Upper lobe of left lung (tissue), 6 donors: ENCODE data around the gene WDR41. TPM values are rescaled to one million over a fixed set of nuclear protein-coding genes. Genes with fewer than 3 reads are reported as not detected.
"Not testable (repeated sequence)": the region's sequence is repeated elsewhere in the genome, so short reads cannot be mapped to it uniquely, and the experiment has no call there.

Source experiments
- ATAC-seq, 2 donors: fragments of 200-7000 bp; cut with Tn5 transposase; one replicate each; pipeline ENCODE4 v1.9.1; 2022; ENCODE audit warnings: mild to moderate bottlenecking in 2 of 2, moderate library complexity in 2 of 2; ENCODE audit not compliant: low FRiP score in 2 of 2
- DNase-seq, 2 donors: peaks; one replicate each; pipeline ENCODE4 v3.0.0-alpha.2; 2019 to 2020
- H3K27ac ChIP-seq, 4 donors: fragments of 200-600 bp; sonication (generic); one replicate each; pipeline ENCODE4 v1.5.1; 2016 to 2019
- H3K27me3 ChIP-seq, 4 donors: fragments of 200-600 bp; sonication (generic); one replicate each; pipeline ENCODE4 v1.5.1; 2017 to 2019
- H3K36me3 ChIP-seq, 4 donors: fragments of 200-600 bp; sonication (generic); one replicate each; pipeline ENCODE4 v1.5.1; 2016 to 2019
- H3K4me1 ChIP-seq, 4 donors: fragments of 200-600 bp; sonication (generic); one replicate each; pipeline ENCODE4 v1.5.1; 2018 to 2019
- H3K4me3 ChIP-seq, 4 donors: fragments of 200-600 bp; sonication (generic); one replicate each; pipeline ENCODE4 v1.5.1; 2017 to 2019; ENCODE audit warnings: mild to moderate bottlenecking in 2 of 4, moderate library complexity in 1 of 4
- H3K9me3 ChIP-seq, 4 donors: fragments of 200-600 bp; sonication (generic); one replicate each; pipeline ENCODE4 v1.5.1; 2018 to 2019
- CTCF ChIP-seq, 6 experiments: fragments of 450-650 bp in 4 of 6; fragments of 200-600 bp in 2 of 6; sonication (generic) in 2 of 6; IDR thresholded peaks; one replicate each; pipeline ENCODE4 v1.5.1; 2016 to 2019; ENCODE audit warnings: antibody characterized with exemption in 6 of 6
- EP300 ChIP-seq, 4 donors: sonication (generic); formaldehyde crosslinking; IDR thresholded peaks; one replicate each; pipeline ENCODE4 v1.5.1; 2017; ENCODE audit warnings: antibody characterized with exemption in 4 of 4, control low read depth in 2 of 4
- POLR2A ChIP-seq, 4 donors: fragments of 450-650 bp; IDR thresholded peaks; one replicate each; pipeline ENCODE4 v1.5.1; 2016 to 2017; ENCODE audit warnings: antibody characterized with exemption in 4 of 4, mild to moderate bottlenecking in 2 of 4
- POLR2AphosphoS5 ChIP-seq, 2 donors: sonication (generic); formaldehyde crosslinking; IDR thresholded peaks; one replicate each; pipeline ENCODE4 v1.5.1; 2017; ENCODE audit warnings: antibody characterized with exemption in 2 of 2
- WGBS, 2 donors: methylation state at CpG; one replicate each; pipeline ENCODE4 v1.1.5; 2017 to 2018; 5-methylcytosine and 5-hydroxymethylcytosine counted together
- total RNA-seq, 6 donors: library from RNA; depleted of rRNA in 4 of 6; stranded (reverse); fragments of >200 nt in 4 of 6; gene quantifications; one replicate each; pipeline versions ENCODE4 v1.1.0 to v1.2.1, GENCODE V29; 2016 to 2021
- donor health status: DM: no; HTN: no; CAD: no; lungs with moderate emphysema.
- donor health status: DM: no; HTN: yes; CAD: no; lungs with severe emphysema.

WDR41 gene
- total RNA-seq, 6 donors from 2014 or later = 13.9 to 69.9 (median 36.6) TPM

GRCh38 chr5:77499973-77500372 lies 7.9 kb upstream of the WDR41 start:
- 96 to 100% methylated on average over 2 of the region's 2 CpGs for WGBS, 2 donors
- no peaks in the 10 kb centered on the region for H3K4me1 ChIP-seq
- H3K9me3 ChIP-seq = no peaks in the 10 kb centered on the region
- no peak for ATAC-seq
- TF ChIP-seq EP300 (IDR thresholded peaks at IDR 0.05) = no peak
- TF ChIP-seq CTCF (IDR thresholded peaks at IDR 0.05) = no peak
- no peak for TF ChIP-seq POLR2A (IDR thresholded peaks at IDR 0.05)
- TF ChIP-seq POLR2AphosphoS5 (IDR thresholded peaks at IDR 0.05) = no peak
- no peak overlapping the region for H3K4me3 ChIP-seq
- H3K27ac ChIP-seq = no peak overlapping the region
- H3K27me3 ChIP-seq = no peaks in the 10 kb centered on the region
- H3K36me3 ChIP-seq = no peaks in the 10 kb centered on the region
- no peak for DNase-seq

- WGBS, 2 donors = 55 to 63% methylated on average over 3 of the region's 3 CpGs
- DNase-seq = no peak
- Histone ChIP-seq H3K36me3 (no peaks in the 10 kb centered on the region), H3K9me3 (no peaks in the 10 kb centered on the region), H3K27me3 (no peaks in the 10 kb centered on the region), H3K27ac (no peak overlapping the region), H3K4me3 (no peak overlapping the region), H3K4me1 (no peaks in the 10 kb centered on the region)
- ATAC-seq = no peak
- TF ChIP-seq POLR2AphosphoS5 (IDR thresholded peaks at IDR 0.05) = no peak
- no peak for TF ChIP-seq EP300 (IDR thresholded peaks at IDR 0.05)
- no peak for TF ChIP-seq CTCF (IDR thresholded peaks at IDR 0.05)
- no peak for TF ChIP-seq POLR2A (IDR thresholded peaks at IDR 0.05)
These were observed 7.3 kb upstream of the WDR41 start for GRCh38 chr5:77499441-77499840.

DNA sequence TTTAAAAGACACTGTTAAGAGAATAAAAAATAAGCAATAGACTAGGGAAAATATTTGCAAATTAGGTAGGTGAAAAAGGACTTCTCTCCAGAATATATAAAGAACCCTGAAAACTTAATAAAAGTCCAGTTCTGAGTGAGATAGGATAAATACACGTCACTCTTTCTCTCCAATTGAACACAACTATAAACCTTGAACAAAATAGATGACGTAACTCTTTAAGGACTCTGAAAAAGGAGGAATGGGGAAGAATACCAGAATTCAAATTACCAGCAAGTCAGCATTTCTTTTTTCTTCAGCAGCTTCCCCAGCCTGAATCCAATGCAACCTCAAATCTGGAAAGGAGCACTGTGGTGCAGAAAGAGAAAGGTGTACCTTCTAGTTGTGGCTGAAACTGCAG lies 6.8 kb upstream of the WDR41 start:
- Histone ChIP-seq H3K27ac (no peak overlapping the region), H3K4me3 (no peak overlapping the region), H3K4me1 (no peaks in the 10 kb centered on the region), H3K27me3 (no peaks in the 10 kb centered on the region), H3K36me3 (no peaks in the 10 kb centered on the region), H3K9me3 (no peaks in the 10 kb centered on the region)
- 84 to 90% methylated on average over 2 of the region's 2 CpGs for WGBS, 2 donors
- DNase-seq = no peak
- no peak for ATAC-seq
- TF ChIP-seq CTCF (IDR thresholded peaks at IDR 0.05) (no peak), POLR2A (IDR thresholded peaks at IDR 0.05) (no peak), EP300 (IDR thresholded peaks at IDR 0.05) (no peak), POLR2AphosphoS5 (IDR thresholded peaks at IDR 0.05) (no peak)

- no peak overlapping the region for H3K4me3 ChIP-seq
- no peaks in the 10 kb centered on the region for H3K9me3 ChIP-seq
- no peaks in the 10 kb centered on the region for H3K36me3 ChIP-seq
- WGBS, 2 donors = 94 to 98% methylated on average over 3 of the region's 3 CpGs
- ATAC-seq (no peak), DNase-seq (no peak)
- TF ChIP-seq CTCF (IDR thresholded peaks at IDR 0.05) (no peak), EP300 (IDR thresholded peaks at IDR 0.05) (no peak), POLR2A (IDR thresholded peaks at IDR 0.05) (no peak), POLR2AphosphoS5 (IDR thresholded peaks at IDR 0.05) (no peak)
- no peak overlapping the region for H3K27ac ChIP-seq
- H3K4me1 ChIP-seq = peaks cover 0 to 14% (median 0%) of the 10 kb centered on the region in 4 donors
- no peaks in the 10 kb centered on the region for H3K27me3 ChIP-seq
These were observed 2.8 kb upstream of the WDR41 start for GRCh38 chr5:77494935-77495334.

GRCh38 chr5:77492653-77493000 lies 511 bp upstream of the WDR41 start:
- ATAC-seq = no peak

DNA sequence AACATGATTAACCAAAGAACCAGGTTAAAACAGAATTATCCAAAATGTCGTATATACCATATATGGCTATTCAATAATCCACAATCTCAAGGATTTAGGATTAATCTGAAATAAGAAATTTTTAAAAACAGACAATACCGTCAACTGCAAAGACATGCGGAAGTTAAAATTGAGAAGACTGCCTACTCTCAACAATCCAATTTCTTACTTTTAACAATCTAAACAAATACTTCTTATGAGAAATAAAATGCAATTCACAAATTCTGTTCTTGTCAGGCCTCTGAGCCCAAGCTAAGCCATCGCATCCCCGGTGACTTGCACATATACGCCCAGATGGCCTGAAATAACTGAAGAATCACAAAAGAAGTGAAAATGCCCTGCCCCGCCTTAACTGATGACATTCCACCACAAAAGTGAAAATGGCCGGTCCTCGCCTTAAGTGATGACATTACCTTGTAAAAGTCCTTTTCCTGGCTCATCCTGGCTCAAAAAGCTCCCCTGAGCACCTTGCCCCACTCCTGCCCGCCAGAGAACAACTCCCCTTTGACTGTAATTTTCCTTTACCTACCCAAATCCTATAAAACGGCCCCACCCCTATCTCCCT lies 1.3 kb downstream of the WDR41 start:
- not testable (repeated sequence) for H3K27me3 ChIP-seq, ATAC-seq, H3K36me3 ChIP-seq, DNase-seq, H3K9me3 ChIP-seq
- Histone ChIP-seq H3K27ac (peak overlapping the region; percentile 88 to 99 (median 97)), H3K4me1 (peaks cover 0 to 14% (median 5%) of the 10 kb centered on the region in 4 donors), H3K4me3 (peak overlapping the region; percentile 77 to 99 (median 83))
- WGBS, 2 donors = 43 to 47% methylated on average over 11 of the region's 11 CpGs

More at GRCh38 chr5:77492653-77493000, 511 bp upstream of the WDR41 start:
- Histone ChIP-seq H3K4me1 (peaks cover 0 to 14% (median 2%) of the 10 kb centered on the region in 4 donors), H3K9me3 (no peaks in the 10 kb centered on the region), H3K27ac (peak overlapping the region; percentile 88 to 99 (median 97)), H3K27me3 (no peaks in the 10 kb centered on the region), H3K36me3 (peaks cover 0 to 3% (median 0%) of the 10 kb centered on the region in 4 donors), H3K4me3 (peak overlapping the region in 3 of 4 donors; percentile 77 to 86 (median 80))
- 26 to 50% methylated on average over 4 of the region's 4 CpGs for WGBS, 2 donors
- no peak for DNase-seq
- no peak for TF ChIP-seq POLR2A (IDR thresholded peaks at IDR 0.05)
